Activated CD8-positive, alpha-beta memory T cell treated with anti-CD3 and anti-CD28 coated beads, Interleukin-2, amount 50 U/mL, for 24 hours (primary cell): ENCODE results near the gene CHD9.
"Not testable (repeated sequence)": the region's sequence is repeated elsewhere in the genome, so short reads cannot be mapped to it uniquely, and the experiment has no call there.

Experiments used
- DNase-seq: peaks from one replicate; pipeline ENCODE4 v3.0.0-alpha.2; 2020; ENCODE audit errors: extremely low read depth

CHD9 gene

DNA sequence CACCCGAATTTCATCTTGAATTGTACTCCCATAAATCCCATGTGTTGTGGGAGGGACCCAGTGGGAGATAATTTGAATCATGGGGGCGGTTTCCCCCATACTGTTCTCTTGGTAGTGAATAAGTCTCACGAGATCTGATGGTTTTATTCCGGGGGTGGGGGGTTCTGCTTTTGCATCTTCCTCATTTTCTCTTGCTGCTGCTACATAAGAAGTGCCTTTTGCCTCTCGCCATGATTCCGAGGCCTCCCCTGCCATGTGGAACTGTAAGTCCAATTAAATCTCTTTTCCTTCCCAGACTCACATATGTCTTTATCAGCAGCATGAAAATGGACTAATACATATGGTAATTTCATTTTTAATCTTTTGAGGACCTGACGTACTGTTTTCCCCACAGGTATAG is 20.7 kb downstream of the CHD9 start:
- not testable (repeated sequence) for DNase-seq

DNA sequence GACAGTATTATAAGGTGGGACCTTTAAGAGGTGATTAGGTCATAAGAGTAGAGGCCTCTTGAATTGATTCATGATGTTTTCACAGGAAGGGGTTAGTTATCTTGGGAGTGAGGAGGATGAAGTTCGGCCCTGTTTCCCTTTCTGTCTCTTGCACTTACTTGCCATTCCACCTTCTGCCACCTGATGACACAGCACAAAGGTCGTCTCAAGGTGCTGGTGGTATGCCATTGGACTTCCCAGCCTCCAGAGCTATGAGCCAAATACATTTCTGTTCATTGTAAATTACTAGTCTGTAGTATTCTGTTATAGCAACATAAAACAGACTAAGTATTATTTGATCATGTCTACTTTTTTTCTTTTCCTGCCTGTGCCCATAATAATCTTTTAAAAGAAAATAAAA is 23.5 kb downstream of the CHD9 start:
- DNase-seq = no peak

DNA sequence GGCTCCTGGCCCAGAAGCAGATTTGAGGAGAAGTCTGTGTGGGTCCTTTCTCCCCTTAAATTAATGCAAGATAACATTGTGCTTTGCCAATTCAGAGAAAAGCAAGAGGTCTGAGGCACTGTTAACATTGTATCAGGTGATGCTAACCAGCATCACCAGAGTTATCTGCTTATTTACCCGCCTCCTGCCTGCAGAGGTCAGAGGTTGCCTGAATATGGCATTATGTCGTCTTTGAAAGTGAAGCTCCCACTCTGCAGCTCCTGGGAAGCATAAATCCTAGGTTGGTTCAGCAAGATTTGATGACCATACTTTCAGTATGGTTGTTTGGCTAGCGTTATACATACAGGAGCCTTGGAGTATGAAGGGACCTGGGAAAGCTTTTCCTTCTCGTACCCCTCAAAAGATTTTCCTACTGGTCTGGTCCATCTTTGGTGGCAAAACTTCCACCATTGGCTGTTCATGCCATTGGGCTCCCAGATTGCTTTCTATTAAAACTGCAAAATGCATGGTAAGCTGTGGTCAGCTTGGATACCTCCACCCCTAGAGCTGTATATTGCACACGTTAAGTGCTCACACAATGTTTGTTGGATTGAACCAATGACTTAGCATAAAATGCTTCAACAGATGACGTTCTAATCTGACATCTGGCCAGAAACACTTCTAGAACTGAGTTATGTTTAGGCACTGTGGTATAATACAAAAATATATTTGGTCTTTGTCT is 24.1 kb downstream of the CHD9 start:
- DNase-seq = no peak

DNA sequence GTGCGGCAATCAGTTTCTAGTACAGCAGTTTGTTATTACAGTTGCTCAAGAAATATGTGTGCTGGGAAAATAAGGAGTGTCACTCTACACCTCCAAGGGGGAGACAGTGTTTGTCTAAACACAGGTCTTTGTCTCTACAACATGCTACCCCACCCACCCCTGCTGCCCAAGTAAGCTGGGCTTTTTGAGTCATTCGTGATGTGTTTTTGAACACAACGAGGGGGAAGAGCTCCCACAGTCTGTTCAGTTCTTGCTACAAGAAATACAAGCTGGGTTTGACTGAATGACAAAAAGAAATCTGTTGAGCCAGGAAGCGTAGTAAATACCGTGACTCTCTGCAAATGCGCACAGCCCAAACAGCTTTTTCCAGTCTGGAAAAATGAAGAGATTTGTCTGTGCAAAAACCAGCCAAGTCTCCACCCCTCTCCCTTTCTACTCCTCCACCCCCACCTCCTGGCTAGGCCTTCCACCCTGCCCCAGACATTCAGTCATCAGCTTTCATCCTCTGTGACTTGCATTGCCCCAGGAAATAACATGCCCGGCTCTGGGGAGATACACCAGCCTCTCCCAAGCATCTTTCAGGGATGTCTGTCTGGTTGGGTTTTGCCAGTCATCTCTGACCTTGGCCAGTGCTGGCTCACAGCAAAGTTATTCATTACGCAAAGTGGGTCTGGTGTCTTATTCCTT is 25.7 kb downstream of the CHD9 start:
- no peak for DNase-seq

DNA sequence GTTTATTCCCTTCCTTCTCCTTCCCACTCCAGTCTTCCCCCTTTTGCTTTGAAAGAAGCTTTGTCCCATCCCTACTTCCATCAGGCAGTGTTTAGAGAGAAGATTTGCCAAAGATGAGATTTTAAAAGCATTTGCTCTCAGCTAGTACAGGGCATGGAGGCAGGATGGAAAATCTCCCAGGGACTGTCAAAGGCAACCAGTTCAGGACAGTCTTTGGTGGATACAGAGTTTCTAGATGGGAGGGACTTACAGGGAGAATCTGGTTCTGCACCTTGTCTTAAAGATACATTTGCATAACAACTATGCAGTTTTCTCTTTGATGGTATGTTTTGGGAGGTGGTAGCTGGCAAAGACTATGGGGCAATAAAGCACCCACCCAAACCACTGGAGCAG is 26.2 kb downstream of the CHD9 start:
- DNase-seq = no peak

DNA sequence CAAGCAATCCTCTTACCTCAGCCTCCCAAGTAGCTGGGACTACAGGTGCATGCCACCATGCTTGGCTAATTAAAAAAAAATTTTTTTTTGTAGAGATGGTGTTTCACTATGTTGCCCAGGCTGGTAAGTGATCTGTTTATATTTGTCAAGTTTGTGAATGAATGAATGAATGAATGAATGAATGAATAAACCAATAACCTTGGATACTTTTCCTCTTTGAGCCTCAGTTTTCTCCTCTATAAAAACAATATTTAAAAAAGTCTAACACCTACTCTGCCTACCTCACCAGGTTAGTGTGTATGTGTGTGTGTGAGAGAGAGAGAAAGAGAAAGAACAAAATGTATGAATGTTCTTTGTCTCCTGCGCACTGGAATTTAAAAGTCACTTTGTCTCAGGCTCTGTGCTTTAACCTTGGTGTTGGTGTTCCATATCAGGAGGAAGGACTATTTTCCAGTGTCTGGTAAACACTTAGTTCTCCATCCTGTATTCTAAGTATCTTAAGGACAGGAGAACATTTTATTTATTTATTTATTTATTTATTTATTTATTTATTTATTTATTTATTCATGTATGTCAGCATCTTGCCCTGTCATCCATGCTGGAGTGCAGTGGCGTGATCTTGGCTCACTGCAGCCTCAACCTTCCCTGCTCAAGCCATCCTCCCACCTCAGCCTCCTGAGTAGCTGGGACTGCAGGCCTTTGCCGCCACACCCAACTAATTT is 27.1 kb downstream of the CHD9 start:
- no peak for DNase-seq

DNA sequence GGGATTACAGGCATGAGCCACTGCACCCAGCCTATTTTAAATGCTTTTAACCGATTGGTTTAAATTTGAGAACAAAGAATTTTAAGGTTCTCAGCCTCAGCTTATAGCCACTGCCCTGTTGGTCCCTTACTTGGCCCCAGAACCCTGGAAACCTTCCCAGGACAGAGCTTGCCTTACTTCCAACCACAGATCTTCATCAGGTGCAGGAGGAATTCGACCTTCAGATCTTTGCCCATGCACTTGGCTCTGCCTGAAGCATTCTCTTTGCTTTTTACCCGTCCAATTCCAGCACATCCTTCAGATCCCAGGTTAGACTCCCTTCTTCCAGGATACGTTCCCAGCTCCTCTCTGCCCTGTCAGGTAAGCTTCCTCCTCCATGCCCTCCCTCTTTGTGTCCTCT is 27.7 kb downstream of the CHD9 start:
- DNase-seq = no peak

DNA sequence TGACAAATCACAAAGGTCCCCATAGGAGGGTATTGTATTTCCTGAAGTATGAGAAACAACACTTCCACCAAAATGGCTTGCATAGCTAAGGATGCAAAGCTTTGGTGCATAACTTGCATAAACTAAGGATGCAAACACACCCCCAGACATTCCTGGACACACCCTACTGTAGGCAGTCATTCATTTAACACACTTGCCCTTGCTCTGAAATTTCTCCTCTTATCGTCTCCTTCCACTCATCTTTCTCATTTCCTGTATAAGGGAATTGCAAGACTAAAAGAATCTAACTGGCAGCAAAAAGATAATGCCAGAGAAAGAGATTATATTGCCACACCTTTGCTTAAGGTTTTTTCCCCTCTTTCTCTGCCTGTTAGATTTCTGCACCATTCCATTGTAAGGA is 28.3 kb downstream of the CHD9 start:
- no peak for DNase-seq

DNA sequence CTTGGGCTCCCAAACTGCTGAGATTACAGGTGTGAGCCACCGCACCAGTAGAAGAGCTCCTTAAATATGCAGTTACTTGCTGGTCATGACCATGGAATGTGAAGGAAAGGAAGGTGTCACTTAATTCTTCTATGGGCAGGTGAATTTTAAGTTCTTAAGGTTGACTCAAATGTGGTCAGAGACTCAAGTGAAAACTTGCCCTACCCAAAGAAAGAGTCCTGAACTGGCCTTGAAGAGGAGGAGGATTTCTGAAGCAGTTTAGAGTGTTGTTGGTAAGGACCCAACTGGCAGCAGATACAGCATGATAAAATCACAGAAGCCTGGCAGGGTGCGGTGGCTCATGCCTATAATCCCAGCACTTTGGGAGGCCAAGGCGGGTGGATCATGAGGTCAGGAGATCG is 29.4 kb downstream of the CHD9 start:
- no peak for DNase-seq

DNA sequence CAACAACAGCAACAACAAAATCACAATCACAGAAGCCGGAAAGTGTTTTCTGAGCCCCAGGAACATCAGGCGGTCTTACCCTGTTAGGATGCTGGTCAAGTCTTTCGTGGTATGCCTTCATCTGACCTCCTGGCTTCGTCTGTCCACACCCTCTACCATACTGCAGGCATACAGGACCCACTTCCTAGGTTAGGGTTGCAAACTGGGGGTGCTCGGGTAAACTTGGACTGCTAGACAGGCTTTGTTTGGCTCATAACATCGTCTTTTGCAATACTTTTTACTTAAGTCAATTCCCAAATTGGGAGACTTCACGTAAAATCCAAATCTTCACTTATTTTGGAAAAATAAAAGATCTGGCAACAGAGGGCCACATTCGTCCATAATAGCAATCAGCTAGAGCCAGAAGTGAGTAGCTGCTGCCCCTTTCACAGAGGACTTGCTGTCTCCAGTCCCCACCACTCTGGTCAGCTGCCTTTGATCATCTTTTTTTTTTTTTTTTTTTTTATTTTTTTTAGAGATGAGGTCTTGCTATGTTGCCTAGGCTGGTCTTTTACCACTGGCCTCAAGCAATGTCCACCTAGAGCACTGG is 30.0 kb downstream of the CHD9 start:
- DNase-seq = no peak

DNA sequence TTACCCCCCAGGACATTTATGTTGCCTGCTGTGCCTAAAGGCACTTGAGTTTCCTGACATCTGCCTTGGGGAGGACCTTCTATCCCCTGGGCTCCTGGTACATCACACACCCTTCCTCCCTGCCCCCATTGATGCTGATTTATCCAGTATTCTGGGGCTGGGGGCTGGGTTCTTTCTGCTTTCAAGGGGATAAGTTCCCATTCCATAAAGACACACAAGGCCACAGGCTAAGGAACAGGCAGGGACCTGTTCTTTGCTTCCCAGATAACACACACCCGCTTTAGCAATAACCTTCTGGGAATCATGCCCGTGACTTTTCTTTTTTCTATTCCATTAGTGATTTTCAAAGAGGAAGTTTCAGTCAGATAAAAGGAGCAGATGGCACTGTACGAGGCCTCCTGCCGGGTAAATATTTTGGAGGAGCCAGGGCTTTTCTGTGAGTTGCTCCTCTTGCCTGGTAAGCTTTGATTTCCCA is 30.6 kb downstream of the CHD9 start:
- no peak for DNase-seq

DNA sequence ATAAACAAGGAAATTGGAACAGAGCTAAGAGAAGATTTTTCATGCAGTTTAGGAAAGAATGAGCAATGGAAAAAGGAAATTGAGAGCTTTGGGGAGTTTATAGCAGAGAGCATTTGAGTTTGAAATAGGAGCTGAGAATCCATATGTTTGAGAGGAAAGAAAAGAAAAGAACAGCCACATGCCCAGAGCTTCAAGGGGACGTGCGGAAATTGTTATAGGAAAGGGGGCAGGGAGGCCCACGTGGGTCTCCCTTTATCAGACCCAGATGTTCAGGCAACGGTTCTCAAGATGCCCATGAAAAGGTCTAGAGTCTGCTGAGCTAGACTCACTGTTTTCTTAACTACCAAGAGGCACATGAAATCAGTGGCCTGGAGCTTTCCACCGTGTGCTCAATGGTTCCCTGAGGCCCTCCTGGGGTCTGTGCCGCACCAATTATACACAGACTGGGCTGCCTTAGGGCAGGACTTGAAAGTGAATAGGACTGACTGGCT is 31.2 kb downstream of the CHD9 start:
- DNase-seq = no peak

DNA sequence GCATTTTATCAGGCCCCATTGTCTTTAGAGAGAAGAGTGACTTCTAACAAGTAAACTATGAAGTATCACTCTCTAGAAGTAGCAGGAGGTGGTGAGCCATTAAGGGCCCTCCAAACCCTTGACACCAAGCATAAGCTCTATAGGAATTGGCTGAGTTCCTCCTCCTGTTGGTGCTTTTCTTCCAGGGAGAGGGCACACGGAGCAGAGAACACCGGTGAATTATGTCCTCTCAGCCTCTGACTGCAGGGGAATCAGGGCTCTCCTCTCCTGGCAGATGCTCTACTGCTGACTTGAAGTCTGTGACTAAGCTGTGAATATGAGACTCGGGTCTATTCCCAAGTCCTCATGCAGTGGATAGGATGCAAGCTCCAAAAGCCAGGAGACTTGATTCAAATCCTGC is 32.3 kb downstream of the CHD9 start:
- no peak for DNase-seq

DNA sequence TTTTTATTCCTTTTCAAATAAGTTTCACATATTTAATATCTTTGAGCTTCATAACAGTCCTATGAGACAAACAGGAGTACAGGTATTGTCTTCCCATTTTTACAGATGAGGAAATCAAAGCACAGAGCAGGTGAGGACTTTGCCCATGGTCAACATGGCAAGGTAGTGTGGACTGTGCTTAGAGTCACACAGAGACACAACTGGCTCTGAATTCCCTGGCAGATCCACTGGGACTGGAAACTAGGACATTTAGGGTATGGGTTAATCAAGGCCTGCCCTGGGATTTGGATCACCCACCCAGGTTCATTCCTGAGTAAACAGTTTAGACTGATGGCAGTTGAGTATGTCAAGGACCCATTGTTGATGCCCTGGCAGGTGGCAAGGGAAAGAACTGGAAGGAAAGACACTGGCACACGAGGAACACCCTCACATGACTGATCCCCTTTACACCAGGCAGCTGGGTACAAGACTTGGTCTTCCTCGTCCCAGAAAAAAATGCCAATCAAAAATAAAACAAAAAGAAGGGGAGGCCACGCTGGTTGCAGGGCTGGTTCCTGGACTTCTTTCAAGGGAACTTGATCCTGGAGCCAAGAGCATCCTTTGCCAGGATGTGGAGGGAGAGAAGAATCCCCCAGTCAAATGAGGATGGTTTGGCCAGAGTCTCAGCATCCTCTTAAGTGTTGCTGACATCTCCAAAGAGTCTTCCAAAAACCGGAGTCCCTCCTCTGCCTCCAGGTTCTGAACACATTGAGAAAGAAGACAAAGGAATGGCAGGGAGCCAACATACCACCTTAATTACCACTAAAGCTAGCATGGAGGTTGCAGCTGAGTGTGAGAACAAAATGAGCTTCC is 34.9 kb downstream of the CHD9 start:
- DNase-seq = no peak

DNA sequence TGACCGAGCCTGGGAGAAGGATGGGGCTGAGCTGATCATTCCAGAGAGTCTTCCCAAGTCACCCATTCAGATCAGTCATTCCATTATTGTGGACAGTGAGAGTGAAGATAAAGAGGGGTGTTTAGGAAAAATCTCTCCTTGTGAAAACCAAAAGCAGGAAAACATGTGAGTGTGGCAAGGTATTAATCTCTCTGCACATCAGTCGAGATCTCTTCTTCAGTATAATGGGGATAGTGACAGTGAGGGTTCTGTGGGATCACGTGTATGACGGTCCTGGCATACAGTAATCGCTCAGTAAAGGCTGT is 35.4 kb downstream of the CHD9 start:
- no peak for DNase-seq

DNA sequence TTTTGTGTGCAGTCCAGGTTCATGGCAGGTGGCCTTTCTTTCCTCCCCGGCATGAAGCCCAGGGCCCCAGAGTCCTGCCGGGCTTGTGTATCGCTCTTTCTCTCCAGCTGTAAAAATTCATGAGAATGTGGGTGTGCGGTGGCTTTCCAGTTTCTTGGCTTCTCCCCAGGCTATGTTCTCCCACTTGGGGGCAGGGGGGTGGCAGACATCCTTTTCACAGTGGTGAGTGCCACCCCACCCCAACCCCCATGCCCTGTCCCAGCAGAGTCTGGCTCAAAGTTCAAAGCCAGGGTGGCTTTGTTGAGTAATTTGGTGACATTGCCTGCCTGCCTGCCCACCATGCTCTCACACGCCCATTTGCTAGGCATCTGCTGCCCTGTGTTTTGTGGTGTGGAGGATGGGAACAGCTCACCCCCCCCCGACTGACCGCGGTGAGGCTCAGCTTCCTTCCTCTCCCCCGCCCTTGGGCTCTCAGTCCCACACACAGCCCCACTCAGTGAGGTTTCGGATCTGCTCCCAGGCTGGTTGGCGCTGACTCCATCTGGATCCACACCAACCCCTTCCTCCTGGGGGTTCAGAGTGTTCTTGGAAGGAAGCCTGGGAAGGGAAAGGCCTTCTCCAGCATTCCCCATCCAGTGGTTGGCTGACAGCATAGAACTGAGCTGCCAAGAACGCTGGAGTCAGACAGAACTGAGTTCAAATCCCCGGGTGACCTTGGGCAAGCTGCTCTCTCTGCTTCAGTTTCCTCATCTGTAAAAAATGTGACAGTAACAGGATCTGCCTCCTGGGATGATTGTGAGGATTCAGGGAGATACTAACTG is 36.0 kb downstream of the CHD9 start:
- DNase-seq = no peak

DNA sequence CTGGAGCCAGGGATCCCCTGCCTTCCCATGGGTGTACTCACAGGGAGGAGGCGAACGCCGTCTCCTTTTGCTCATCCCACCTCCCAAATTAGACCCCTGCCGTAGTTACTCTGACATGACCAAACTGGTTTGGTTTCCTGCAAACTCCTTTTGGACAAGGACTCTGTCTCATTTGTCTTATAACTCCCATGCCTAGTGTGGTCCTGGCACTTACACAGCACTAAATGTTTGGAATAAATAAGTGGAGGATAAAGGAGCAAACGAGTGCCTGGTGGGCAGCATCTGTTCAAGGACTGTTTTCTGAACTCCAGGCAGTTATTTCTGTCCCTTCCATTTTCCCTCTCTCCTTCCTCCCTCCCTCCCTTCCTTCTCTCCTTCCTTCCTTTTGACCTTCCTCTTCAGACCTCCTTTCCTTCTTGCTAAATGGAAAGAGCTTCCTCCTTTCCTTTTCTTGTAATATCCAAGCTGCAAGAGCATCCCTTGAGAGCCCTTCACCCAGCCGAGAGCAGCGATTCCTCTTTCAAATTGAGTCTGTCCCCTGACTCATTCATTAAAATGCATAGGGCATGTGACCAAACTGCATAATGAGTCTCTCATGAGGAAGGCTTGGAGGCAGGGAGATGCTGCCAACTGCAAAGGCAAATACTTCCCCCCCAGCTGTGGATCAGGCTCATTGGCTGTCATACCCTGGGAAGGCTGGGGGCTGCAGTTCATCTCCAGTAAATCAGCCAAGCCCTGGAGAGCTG is 36.8 kb downstream of the CHD9 start:
- no peak for DNase-seq

DNA sequence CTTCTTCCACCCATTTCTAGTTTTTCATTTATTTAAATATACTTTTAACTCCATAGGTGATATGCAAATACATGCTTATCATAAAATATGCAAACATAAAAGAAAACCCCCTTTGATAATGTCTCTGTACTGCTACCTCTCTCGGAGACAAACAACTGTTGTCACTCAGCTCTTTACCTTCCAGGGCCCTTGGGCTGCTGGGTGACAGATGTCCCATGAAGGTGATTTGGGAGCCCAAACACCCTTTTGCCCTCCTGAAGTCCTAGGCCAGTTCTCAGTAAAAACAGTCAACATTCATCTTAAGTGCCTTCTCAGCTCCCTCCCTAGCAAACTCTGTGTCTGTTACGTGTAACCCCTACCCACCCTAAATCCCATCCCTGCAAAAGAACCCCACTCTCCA is 37.5 kb downstream of the CHD9 start:
- no peak for DNase-seq

DNA sequence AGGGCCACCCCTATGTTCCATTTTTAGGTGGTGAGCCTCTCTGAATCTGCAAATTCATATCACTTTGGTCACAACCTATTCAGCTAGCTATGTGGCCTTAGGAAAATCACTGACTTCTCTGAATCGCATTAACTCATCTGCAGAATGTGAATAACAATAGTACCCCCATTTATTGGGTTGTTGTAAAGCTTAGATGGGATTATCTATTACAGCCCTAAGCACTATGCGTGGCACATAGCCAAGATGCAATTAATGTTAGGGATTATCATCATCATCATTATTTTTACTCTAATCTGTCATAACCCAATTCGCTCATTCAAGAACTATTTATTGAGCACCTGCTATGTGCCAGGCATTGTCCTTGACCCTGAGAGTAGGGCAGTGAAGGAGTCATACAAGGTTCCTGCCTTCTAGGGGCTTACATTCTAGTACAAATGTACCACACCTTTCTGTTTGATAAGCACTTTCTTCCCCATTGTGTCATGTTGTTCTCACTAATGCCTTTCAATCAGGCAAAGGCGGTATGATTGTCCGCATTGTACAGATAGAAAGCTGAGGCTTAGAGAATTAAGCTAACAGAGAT is 38.5 kb downstream of the CHD9 start:
- DNase-seq = no peak
